Stimulated activated naive CD4-positive, alpha-beta T cell treated with Interleukin-2 at 50 U/mL for 16 hours (primary cell): Measurements from ENCODE around the gene CALHM1.
"Not testable (repeated sequence)": the region's sequence is repeated elsewhere in the genome, so short reads cannot be mapped to it uniquely, and the experiment has no call there.

Experiments used
- DNase-seq: peaks from one replicate; lab custom pipeline; 2025; lab: John Stamatoyannopoulos, UW

The CALHM1 gene

GRCh38 chr10:103486635-103487409 is 28.1 kb upstream of the CALHM1 start:
- DNase-seq = not testable (repeated sequence)

GRCh38 chr10:103481974-103482531 is 23.4 kb upstream of the CALHM1 start:
- peak; percentile 12 for DNase-seq

- DNase-seq = no peak
These were observed 21.8 kb upstream of the CALHM1 start for GRCh38 chr10:103480521-103480920.

- no peak for DNase-seq
These were observed 20.4 kb upstream of the CALHM1 start, which contains the start of gene CALHM3 for GRCh38 chr10:103479135-103479534. Gene CALHM3, minus strand, starts transcription at chr10:103479240. Its CDS starts 208 bp downstream, at chr10:103479032.

- DNase-seq = no peak
These were observed 20.0 kb upstream of the CALHM1 start for GRCh38 chr10:103478671-103479070.

- no peak for DNase-seq
These were observed 17.5 kb upstream of the CALHM1 start for GRCh38 chr10:103476046-103476768.

GRCh38 chr10:103475437-103475836 is 16.7 kb upstream of the CALHM1 start:
- DNase-seq = no peak

- no peak for DNase-seq
These were observed 15.4 kb upstream of the CALHM1 start for GRCh38 chr10:103474077-103474476.

- no peak for DNase-seq
These were observed 14.6 kb upstream of the CALHM1 start for GRCh38 chr10:103473261-103473671.

- no peak for DNase-seq
These were observed 13.3 kb upstream of the CALHM1 start for GRCh38 chr10:103472005-103472404.

GRCh38 chr10:103470761-103471653 is 12.3 kb upstream of the CALHM1 start:
- DNase-seq = peak; percentile 68

- DNase-seq = no peak
These were observed 10.5 kb upstream of the CALHM1 start for GRCh38 chr10:103469201-103469600.

- no peak for DNase-seq
These were observed 8.7 kb upstream of the CALHM1 start for GRCh38 chr10:103467406-103467805.

- DNase-seq = no peak
These were observed 8.0 kb upstream of the CALHM1 start for GRCh38 chr10:103466734-103467133.

GRCh38 chr10:103465411-103466179 is 6.9 kb upstream of the CALHM1 start:
- no peak for DNase-seq

GRCh38 chr10:103463499-103463898 is 4.8 kb upstream of the CALHM1 start:
- no peak for DNase-seq

GRCh38 chr10:103459615-103460014 is 915 bp upstream of the CALHM1 start:
- no peak for DNase-seq

GRCh38 chr10:103457896-103458583 is 660 bp downstream of the CALHM1 start:
- no peak for DNase-seq

- no peak for DNase-seq
These were observed 1.5 kb downstream of the CALHM1 start for GRCh38 chr10:103457176-103457712.

- DNase-seq = no peak
These were observed 2.5 kb downstream of the CALHM1 start for GRCh38 chr10:103456074-103456660.
